GM12873 (cell line): ENCODE results near the gene CDT1.

Source experiments
- TF ChIP-seq, protein P1 (sequence below): IDR thresholded peaks from 2 replicates; pipeline ENCODE4 v1.5.1; 2012; ENCODE audit warnings: low read depth, mild to moderate bottlenecking, moderate library complexity, low read length, control low read depth; ENCODE audit not compliant: insufficient read depth; ENCODE audit errors: missing control alignments

The CDT1 gene

DNA sequence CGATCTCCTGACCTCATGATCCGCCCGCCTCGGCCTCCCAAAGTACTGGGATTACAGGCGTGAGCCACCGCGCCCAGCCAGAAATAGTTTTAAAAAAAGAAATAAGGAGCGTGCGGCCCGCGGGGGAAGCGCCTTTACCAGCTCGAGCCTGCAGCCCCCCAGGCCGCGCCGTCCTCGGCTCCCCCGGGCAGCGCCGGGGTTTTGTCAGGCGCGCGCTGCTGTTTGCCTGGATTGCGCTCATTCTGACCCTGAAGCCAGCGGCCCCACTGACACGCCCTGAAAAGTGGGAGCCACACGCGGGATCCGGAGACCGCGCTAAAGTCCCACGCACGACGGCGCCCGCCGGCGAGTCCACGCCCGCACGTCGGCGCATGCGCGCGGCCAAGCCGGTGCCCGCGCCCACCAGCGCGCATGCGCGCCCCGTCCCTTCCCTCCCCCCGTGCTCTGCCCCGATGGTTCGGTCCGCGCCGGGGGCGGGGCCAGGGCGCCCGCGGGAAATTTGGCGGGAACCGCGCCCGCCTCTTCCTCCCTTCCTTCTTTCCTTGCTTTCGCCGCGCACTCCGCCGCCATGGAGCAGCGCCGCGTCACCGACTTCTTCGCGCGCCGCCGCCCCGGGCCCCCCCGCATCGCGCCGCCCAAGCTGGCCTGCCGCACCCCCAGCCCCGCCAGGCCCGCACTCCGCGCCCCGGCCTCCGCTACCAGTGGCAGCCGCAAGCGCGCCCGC lies at the start of gene CDT1:
CDT1 (plus strand) TSS at position 526 of the 724 bp plus-strand sequence; CDS start at position 569, 43 bp downstream.
- TF ChIP-seq, protein P1, sequence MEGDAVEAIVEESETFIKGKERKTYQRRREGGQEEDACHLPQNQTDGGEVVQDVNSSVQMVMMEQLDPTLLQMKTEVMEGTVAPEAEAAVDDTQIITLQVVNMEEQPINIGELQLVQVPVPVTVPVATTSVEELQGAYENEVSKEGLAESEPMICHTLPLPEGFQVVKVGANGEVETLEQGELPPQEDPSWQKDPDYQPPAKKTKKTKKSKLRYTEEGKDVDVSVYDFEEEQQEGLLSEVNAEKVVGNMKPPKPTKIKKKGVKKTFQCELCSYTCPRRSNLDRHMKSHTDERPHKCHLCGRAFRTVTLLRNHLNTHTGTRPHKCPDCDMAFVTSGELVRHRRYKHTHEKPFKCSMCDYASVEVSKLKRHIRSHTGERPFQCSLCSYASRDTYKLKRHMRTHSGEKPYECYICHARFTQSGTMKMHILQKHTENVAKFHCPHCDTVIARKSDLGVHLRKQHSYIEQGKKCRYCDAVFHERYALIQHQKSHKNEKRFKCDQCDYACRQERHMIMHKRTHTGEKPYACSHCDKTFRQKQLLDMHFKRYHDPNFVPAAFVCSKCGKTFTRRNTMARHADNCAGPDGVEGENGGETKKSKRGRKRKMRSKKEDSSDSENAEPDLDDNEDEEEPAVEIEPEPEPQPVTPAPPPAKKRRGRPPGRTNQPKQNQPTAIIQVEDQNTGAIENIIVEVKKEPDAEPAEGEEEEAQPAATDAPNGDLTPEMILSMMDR: no peak

DNA sequence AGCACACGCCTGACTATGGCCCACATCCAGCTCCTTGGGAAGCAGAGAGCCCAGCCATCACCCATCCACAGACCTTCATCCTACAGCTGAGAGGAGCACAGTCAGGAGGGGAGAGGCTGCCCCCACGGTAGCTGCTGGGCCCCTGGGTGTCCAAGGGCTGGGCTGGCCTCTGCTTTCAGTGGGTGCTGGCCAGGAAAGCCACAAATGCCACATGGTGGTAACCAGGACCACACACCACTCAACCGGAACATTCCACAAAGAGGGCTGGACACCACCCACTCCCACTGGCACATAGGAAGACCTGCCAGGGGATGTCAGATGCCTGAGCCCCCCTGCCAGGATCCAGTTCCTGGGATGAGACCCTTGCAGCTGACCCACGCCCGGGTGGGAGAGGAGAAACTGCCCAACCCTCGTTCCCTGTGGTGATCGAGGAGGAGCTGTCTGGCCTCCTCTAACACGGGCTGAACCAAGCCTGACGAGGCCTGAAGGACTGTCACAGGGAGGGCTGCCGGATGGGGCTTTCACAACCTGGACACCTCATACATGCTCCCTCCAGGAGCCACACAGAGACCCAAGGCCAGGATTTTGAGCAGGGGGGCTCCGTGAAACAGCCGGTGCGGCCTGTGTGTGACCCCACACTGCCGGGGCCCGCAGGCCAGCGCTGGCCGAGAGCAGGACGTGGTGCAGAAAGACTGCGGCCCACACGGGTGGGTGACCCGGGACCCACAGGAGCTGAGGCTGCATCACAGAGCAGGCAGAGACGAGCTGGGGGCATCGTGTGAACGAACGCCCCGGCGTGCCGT lies 49.3 kb upstream of the CDT1 start:
- TF ChIP-seq, protein P1: no peak

DNA sequence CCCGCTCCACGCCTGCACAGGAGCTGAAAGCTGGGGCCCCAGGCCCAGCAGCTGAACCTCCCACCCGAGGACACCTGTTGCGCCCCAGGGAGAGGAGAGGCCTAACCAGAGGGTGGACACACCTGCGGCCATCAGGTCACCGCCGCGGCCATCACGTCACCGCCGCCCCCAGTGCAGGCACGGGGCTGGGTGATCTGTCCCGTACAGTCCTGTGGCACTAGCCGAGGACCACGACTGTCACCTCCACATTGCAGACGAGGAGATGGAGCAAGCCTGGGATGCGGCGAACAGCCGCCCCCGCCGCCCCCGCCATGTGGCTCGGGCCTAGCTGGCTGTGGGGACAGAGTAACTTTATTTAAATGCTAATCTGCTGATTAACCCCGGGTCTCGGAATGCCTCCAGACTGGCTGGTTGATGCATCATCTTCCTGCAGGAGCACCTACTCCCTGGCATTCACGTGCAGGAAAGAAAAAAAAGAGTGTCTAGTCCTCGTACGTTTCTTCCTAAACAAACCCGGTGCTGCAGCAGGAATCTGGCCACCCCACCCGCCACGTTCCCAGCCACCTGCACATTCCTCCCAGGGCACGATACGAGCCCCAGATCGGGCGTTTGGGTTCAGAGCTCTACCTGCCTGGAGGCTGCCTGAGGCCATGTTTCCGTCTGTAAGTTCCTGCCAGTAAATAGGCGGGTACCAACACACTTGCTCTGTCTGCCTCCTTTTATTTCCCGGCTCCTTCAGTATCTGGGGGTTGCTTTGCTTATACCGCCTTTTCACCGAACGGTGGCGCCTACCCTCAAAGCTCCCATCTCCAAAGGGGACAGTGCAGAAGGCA lies 48.5 kb upstream of the CDT1 start:
- TF ChIP-seq, protein P1: no peak

DNA sequence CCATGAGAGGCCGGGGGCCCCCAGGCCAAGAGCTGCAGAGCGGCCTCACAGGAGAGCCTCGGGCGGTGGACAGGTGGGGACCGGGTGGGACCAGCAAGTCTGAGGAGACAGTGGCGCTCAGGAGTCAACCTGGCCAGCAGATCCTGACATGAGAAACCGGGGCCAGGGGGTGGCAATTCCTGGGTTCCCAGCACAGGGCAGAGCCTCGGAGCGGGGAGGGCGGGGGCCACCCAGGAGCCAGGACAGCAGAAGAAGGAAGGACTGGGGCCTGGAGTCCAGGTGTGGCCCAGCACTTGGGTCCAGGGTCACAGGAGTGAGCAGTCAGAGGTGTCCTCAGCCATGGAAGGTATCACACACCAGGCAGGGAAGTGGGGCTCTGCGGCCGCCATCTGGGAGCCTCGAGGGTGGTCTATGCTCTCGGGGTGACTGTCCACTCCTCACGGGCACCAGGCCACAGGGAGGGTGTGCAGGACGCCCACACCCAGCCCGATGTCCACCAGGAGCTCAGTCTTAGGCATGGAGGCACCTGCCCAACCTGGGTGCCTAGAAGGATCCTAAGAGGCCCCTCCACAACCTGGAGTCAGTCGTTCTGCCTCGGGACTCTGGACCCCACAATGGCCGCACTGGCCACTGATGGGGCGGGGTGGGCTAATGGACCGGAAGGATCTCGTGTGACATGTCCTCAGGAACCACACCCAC lies 47.7 kb upstream of the CDT1 start:
- TF ChIP-seq, protein P1: no peak

DNA sequence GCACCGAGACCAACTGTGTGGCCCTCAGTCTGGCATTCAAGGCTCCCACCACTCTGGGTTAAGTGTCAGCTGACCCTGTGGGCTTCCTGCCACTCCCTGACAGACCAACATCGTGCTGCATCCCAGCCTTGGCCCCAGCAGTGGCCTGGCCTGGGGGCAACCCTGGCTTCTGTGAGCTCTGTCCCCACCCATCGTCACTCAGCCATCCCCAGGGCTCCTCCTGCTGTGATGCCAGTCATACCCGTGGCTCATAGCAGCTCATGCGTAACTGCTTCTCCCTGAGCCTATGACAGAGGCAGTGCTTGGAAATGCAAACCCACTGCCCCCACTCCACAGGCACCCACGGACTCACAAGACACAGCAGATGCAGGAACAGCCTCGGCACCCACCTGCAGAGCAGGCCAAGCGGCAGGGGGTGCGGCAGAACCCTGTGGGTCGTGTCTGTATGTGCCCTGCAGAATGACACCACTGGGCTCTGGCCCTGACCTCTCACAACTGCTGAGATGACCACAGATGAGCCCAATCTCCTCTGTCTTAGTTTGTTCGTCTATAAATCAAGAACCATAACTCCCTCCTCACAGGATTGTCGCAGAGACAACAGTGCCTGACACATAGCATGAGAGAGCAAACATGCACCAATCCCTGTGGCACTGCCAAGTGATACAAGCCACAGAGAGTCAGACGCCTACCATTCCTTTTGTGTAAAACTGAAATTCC lies 45.2 kb upstream of the CDT1 start:
- TF ChIP-seq, protein P1: no peak

DNA sequence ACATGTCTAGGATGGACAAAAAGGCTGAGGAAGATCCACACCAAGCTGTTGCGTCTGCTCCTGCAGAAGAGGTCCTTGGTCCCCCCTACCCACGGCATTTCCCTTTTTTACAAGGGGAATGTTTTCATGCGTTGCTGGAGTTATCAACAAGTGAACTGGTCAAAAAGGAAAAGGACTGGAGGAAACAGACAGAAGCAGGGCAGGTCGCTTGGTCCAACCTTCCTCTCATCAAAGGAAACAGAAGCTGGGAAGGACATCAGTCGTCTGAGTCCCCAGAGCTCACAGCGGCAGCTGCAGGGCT lies 44.7 kb upstream of the CDT1 start:
- TF ChIP-seq, protein P1: no peak
